Left lobe of liver (tissue), 2 donors: Measurements from ENCODE around the gene USP4. TPM values are rescaled to one million over a fixed set of nuclear protein-coding genes. Genes with fewer than 3 reads are reported as not detected.
A peak's percentile ranks its signal among the peaks of the same experiment; 100 is the strongest.
"Not testable (repeated sequence)": the region's sequence is repeated elsewhere in the genome, so short reads cannot be mapped to it uniquely, and the experiment has no call there.

Experiments
- ATAC-seq: fragments of 200-7000 bp; cut with Tn5 transposase; one replicate; pipeline ENCODE4 v1.9.1; 2020; ENCODE audit warnings: mild to moderate bottlenecking, moderate library complexity
- DNase-seq: peaks from one replicate; pipeline ENCODE4 v3.0.0-alpha.2; 2020; ENCODE audit warnings: low spot score
- total RNA-seq: library from RNA; stranded (reverse); gene quantifications from one replicate; pipeline ENCODE4 v1.2.1, GENCODE V29; 2021
- donor health status: DM: no; HTN: no; CAD: no; lungs with moderate emphysema.
- donor health status: DM: no; HTN: yes; CAD: no.

USP4 gene, protein sequence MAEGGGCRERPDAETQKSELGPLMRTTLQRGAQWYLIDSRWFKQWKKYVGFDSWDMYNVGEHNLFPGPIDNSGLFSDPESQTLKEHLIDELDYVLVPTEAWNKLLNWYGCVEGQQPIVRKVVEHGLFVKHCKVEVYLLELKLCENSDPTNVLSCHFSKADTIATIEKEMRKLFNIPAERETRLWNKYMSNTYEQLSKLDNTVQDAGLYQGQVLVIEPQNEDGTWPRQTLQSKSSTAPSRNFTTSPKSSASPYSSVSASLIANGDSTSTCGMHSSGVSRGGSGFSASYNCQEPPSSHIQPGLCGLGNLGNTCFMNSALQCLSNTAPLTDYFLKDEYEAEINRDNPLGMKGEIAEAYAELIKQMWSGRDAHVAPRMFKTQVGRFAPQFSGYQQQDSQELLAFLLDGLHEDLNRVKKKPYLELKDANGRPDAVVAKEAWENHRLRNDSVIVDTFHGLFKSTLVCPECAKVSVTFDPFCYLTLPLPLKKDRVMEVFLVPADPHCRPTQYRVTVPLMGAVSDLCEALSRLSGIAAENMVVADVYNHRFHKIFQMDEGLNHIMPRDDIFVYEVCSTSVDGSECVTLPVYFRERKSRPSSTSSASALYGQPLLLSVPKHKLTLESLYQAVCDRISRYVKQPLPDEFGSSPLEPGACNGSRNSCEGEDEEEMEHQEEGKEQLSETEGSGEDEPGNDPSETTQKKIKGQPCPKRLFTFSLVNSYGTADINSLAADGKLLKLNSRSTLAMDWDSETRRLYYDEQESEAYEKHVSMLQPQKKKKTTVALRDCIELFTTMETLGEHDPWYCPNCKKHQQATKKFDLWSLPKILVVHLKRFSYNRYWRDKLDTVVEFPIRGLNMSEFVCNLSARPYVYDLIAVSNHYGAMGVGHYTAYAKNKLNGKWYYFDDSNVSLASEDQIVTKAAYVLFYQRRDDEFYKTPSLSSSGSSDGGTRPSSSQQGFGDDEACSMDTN
- 19.7 TPM for total RNA-seq

DNA sequence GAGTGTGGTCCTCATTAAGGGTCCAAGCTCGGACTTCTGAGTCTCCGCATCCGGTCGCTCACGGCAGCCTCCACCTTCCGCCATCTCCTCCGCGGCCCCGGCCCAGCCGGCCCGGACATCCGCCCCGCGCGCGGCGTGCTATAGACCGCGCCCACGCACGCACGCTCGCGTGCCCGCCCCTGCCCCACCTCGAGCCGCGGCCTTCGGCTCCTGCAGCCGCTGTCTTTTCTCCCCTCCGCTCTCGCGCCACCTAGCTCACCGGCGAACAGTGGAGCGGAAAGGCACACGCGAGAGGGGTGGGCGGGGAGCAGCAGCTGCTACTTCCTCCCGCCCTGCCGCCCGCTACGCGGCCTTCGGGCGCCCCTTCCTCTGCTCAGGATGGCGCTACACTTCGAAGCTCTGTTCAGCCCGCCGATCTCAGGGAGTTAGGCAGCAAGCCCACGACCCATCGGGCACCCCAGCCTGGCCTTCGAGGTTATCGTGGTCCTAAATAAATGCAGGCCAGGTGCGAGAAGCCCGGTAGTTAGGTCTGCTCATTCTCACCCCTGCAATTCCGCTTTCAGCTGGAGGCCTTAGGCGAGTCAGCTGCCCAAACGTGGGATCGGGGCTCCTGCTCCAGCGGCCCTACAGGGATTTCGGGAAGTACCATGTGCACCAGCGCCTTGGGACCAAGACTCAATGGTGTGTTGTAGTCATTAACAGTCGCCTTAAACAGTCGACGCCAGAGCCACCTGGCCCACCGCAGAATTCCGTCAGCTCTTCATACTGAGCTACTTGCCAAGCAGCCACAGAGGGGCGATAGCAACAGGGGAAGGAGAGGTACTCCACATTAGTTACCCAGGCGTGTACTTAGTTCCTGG is at the start of gene USP4:
Gene USP4, minus strand, starts transcription at position 113 of the 860 bp plus-strand sequence. Its CDS starts 29 bp downstream, at position 84.
- peak; percentile 97 for ATAC-seq
- peak; percentile 93 for DNase-seq

DNA sequence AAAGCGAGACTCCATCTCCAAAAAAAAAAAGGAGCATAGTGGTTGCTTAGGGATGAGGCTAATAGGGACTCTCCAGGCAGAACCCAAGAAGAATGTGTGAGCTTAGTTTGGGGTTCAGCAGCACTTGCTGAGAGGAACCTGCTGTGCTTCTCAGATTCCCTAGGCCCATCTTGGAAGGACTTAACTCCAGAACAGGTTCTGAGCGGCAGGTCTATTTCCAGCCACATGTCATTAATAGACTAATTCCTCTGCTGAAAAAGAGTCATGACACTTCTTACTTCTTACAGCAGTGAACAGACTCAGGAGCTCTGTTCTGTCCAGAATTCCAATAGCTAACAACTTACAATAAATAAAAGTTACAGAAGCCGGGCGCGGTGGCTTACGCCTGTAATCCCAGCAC is 49.4 kb upstream of the USP4 start:
- ATAC-seq, result no peak
- no peak for DNase-seq

DNA sequence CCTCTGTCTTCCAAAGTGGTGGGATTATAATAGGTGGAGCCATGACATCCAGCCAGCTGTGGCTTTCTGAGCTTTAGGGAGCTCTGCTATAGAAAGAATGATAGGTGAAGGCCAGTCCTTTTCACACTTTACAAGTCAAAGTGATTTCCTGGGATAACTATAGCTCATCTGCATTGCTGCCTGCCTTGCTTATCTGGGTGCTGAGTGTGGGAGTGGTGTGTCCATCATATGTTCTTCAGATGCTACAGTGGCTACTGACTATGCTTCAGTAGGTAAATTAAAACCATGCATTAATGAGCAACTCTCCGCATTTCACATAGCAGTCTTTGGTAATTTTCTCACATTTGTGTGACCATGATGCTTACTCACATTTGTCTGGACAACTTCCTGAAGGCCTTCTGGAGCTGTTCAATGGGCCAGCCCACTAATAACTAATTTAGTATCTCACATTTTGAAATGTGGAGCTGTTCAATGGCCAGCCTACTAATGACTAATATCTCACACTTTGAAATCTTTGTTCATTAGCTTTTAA is 48.5 kb upstream of the USP4 start:
- no peak for DNase-seq
- no peak for ATAC-seq

DNA sequence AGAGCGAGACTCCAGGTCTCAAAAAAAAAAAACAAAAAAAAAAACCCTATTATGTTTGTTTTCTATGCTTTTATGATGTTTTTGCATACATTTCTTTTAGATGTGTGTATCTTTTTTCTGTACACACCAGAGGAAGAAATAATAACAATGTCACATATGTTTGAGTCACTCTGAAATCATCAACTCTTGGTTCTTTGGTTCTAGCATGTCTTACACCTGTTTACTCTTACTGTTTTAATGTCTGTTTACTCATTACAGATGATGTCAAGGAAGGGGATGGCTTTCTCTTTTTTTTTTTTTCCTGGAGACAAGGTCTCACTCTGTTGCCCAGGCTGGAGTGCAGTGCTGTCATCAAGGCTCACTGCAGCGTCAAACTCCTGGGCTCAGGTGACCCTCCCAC is 47.9 kb upstream of the USP4 start:
- no peak for DNase-seq
- no peak for ATAC-seq

DNA sequence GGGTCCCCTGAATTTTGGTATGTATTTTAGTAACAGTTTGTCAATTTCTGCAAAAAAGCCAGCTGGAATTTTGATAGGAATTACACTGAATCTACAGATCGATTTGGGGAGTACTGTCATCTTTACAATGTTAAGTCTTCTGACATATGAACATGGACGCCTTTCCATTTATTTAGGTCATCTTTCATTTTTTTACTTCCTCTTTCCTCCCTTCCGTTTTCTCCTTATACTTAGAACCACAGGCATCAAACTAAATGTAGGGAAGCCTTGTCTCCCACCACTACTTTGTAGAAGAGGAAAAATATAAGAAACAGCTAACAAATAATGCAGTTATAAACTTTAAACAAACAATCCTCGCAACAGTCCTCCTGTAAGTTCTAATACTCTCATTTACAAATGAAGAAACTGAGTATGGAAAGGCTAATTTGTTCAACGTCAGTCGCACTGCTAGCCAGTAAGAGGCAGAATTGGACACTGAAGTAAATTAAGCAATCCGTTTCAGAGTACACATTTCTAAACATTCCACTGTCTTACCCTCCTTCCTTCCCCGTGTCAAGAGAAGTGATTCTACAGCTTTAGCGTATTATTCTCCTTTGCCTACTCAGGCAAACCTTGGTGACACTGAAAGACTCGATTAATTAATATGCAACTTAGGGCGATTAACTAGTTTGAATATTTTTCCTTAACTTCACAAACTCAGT is 46.4 kb upstream of the USP4 start:
- DNase-seq, result no peak
- peak; percentile 80 for ATAC-seq

DNA sequence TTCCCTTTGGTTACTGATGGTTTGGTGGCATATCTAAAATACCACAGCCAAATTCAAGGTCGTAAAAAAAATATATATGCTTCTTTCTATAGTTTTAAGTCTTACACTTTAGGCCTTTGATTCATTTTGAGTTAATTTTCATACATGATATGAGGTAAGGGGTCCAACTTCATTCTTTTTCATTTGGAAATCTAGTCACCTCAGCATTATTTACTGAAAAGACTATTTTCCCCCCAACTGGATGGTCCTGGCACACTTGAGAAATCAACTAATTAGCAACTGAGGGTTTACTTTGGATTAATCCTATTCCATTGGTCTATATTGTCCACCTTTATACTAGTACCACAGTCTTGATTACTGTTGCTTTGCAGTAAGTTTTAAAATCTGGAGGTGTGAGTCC is 45.8 kb upstream of the USP4 start:
- no peak for ATAC-seq

DNA sequence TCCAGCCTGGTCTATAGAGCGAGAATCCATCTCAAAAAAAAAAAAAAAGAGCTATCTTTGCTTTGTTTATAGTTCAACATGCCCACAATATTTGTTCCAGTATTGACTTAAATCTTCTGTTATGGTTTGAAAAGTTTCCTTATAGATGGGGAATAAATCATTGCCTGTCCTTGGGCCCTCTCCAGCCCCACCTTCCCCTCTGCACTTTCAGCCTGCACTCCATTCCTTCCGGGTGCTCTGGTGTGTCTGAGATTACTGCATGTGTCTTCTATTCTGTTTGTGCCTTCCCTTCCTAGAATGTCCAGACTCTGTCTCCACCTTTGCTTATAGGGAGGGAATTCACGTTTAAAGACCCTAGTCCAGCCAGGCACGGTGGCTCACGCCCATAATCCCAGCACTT is 43.5 kb upstream of the USP4 start:
- no peak for ATAC-seq
- DNase-seq, result no peak

More for the DNA sequence above, 45.8 kb upstream of the USP4 start:
- no peak for DNase-seq

DNA sequence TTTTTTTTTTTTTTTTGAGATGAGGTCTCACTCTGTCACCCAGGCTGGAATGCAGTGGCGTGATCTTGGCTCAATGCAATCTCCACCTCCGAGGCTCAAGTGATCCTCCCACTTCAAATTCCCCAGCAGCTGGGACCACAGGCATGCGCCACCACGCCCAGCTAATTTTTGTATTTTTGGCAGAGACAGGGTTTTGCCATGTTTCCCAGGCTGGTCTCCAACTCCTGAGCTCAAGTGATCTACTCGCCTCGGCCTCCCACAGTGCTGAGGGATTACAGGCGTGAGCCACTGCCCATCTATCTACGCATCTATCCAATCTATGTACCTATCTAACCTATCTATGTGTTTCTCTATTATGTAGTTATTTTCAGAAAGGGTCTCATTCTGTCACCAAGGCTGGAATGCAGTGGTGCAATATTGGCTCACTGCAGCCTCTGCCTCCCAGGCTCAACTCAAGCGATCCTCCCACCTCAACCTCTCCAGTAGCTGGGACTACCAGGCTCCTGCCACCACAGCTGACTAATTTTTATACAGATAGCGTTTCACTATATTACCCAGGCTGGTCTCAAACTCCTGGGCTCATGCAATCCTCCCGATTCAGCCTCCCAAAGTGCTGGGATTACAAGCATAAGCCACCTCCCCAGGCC is 38.5 kb upstream of the USP4 start:
- no peak for DNase-seq
- ATAC-seq, result no peak

DNA sequence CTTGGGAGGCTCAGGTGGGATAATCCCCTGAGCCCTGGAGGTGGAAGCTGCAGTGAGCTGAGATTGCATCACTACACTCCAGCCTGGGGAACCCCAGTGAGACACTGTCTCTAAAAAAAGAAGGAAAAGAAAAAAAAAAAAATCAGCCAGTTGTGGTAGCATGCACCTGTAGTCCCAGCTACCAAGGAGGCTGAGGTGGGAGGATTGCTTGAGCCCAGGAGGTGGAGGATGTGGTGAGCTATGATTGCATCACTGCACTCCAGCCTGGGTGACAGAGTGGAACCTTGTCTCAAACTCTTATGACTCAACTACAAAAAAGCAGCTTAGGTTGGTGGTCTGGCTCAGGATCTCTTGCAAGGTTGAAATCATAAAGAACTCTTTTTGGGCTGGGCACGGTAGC is 37.6 kb upstream of the USP4 start:
- DNase-seq (no peak), ATAC-seq (no peak)

DNA sequence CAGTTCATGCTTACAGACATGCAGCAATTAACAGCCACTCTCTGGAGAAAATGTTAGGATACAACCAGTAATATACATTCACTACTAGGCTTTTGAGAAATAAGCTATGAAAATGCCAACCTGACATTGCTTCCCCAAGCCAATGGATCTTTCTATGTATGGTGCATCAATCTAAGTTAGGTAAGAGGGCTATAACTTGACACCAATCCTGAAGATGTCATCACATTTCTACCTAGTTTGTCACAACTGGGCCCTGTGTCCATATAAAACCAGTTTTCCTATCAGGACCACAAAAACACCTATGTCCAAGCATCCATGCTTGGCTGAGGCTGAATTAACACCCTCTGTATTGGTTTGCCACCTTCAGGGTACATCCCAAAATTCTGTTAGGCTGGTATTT is 32.1 kb upstream of the USP4 start:
- no peak for ATAC-seq
- DNase-seq, result no peak

DNA sequence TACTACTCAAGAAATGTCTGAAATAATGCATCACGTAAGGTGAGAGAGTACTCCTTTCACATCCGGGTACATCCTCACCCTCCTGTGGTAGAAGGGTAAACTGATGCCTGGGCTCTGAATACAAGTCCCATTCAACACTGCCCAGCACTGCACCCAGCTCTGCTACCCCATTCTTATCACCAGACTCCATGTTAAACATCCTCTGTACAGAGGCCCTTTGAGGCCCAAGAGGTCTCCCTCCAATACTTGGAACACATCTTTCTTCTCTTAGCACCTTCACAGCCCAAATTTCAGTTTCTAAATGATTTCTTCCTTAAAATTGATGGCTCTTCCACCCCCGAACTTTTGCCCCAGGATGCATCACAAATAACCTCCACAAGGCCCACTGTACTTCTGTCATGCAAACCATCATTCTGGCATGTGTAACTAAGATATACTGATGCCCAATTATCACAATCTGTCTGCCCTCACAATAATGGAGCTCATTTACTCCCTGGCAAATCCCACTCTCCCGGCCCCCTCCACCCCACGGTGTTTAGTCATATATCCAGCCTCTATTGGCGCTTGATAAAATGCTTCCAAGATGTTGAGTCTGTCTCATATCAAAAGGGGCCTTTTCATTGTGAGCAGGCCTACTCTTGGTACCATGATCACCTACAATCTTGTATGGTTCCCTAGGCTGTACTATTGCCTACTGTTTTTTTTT is 30.9 kb upstream of the USP4 start:
- DNase-seq (no peak), ATAC-seq (no peak)

DNA sequence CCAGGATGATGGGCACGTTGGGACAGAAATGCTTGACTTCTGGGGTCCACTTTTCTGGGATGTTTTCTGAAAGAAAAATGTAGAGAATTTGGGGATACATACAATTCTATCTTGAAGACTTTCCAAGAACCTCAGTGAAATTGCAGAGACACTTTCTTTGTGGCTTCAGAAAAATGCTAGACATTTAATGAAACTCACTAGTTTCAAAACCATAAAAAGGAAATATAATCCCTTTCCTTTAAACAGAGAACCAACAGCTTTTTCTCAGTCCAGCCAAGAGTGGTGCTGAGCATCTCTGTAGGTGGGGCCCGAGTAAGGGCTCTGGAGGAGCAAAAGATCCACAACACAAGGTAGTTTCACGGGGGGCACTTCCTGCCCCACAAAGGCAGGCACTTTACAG is 22.7 kb upstream of the USP4 start:
- DNase-seq (no peak), ATAC-seq (no peak)

DNA sequence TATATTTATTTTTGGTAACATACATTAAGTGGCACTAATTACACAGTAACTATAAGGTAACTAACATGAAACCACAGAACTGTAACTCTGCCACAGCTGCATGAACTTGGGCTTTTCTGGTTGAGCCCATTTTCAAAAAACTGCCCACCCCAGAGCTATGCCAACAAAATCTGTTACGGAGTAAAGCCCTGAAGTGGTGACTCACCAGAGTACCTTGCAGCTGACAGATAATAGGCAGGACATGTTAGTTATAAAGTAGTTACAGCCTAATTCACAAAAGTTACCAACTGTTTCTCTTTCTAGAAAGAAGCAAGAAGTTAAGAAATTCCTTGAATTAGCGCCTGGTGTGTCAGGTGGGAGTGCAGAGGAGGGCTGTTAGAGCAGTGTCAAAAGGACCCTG is 19.8 kb upstream of the USP4 start:
- no peak for ATAC-seq
- no peak for DNase-seq

DNA sequence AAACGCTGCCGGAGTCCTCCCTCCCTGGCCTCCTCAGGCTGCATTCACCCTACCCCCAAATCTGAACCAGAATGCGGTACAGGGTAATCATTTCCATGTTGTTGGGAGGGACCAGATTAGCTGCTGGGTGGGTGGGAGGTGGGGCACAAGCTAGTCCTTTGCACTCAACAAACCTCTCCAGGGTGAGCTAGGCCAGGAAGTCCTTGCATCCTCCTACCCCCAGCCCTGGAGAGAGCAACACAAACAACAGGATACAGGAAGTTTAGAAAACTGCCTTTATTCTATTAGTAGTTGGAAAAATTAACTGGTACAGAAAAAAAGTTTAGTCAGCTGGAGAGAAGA is 19.0 kb upstream of the USP4 start:
- ATAC-seq (peak; percentile 4), DNase-seq (no peak)

DNA sequence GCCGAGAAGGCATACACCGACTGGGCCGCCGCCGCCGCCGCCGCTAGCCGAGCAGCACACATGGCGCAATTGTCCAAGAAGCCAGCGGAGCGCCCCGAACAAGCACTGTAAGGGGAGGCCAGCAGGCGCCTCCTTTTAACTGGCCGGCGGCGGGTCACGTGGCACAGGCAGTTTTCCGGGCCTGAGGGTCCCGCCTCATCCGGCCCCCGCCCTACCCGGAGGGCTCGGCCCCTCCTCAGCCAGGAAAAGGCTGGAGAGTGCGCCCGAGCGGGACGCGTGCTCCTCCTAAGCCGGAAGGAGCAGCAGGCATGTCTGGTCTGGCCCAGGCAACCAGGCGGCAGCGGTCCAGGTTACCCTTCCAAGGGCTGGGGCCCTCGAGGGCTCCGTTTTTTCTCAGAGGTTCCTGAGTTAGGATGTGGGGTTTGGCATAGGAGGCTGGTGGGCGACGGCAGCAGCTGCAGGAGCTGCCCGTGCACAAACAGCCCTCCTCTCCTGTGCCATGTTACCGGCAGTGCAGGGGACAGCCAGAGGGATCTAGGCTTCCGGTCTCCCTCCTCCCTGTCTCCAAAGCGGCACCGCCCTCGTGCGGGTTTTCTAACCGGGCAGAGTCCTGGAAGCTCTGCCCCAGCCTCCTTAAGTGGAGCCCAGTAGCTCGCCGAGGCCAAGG is 18.5 kb upstream of the USP4 start, which contains the start of gene GPX1:
Gene GPX1, minus strand, starts transcription at position 137 of the 667 bp plus-strand sequence. Its CDS starts 75 bp downstream, at position 62.
- DNase-seq, result peak; percentile 97
- ATAC-seq, result peak; percentile 93

DNA sequence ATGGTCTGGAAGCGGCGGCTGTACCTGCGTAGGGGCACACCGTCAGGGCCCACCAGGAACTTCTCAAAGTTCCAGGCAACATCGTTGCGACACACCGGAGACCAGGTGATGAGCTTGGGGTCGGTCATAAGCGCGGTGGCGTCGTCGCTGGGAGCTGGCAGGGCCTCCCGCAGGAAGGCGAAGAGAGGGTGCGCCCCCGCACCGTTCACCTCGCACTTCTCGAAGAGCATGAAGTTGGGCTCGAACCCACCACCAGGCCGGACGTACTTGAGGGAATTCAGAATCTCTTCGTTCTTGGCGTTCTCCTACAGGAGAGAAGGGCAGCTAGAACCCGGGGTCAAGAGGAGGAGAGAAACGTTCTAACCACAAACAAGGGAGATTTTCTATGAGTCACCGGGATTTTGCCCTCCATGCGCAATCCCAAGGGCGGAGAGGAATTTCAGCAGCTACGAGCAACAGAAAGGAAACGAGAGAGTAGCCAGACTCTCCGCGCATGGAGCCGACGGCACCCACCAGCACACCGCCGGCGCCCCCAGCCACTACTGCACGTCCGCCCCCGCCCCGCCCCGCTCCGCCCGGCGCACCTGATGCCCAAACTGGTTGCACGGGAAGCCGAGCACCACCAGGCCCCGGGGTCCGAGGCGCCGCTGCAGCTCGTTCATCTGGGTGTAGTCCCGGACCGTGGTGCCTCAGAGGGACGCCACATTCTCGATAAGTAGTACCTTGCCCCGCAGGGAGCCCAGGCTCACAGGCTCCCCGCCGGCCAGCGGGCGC is 17.8 kb upstream of the USP4 start:
- ATAC-seq (peak; percentile 30), DNase-seq (peak; percentile 59)

DNA sequence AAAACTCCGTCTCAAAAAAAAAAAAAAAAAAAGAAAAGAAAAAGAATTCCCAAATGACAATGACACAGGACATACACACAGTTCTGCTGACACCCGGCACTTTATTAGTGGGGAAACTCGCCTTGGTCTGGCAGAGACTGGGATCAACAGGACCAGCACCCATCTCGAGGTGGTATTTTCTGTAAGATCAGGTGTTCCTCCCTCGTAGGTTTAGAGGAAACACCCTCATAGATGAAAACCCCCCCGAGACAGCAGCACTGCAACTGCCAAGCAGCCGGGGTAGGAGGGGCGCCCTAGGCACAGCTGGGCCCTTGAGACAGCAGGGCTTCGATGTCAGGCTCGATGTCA is 17.2 kb upstream of the USP4 start:
- DNase-seq, ATAC-seq: not testable (repeated sequence)
